Measurements from ENCODE around the gene TTLL9. TPM values are rescaled to one million over a fixed set of nuclear protein-coding genes. Genes with fewer than 3 reads are reported as not detected.

TTLL9 gene
- total RNA-seq, 4 donors from 2014 or later: 0.40 to 1.5 (median 1.2) TPM

GRCh38 chr20:31969991-31970390 lies 99.6 kb downstream of the TTLL9 start:
- no peak for DNase-seq

GRCh38 chr20:31972471-31973021 lies 102.1 kb downstream of the TTLL9 start:
- no peaks in the 10 kb centered on the region for H3K36me3 ChIP-seq
- H3K27ac ChIP-seq: no peak overlapping the region
- TF ChIP-seq CTCF (IDR thresholded peaks at IDR 0.05) (no peak), POLR2A (IDR thresholded peaks at IDR 0.05) (no peak)
- intact Hi-C loops (cut with DNase I): no loop called here
- H3K9me3 ChIP-seq: no peaks in the 10 kb centered on the region
- DNase-seq: no peak
- no peaks in the 10 kb centered on the region for H3K4me1 ChIP-seq
- H3K4me3 ChIP-seq (replicated peaks in 1 of 3): no peak overlapping the region
- 22 to 24% methylated on average over 4 of the region's 4 CpGs for WGBS, 2 donors
- no peaks in the 10 kb centered on the region for H3K27me3 ChIP-seq

More at GRCh38 chr20:31969991-31970390, 99.6 kb downstream of the TTLL9 start:
- no peak for TF ChIP-seq CTCF (IDR thresholded peaks at IDR 0.05)
- no peak for TF ChIP-seq POLR2A (IDR thresholded peaks at IDR 0.05)
- WGBS, 2 donors: 66% methylated on average over 5 of the region's 5 CpGs
- Histone ChIP-seq H3K9me3 (no peaks in the 10 kb centered on the region), H3K27ac (no peak overlapping the region), H3K4me1 (no peaks in the 10 kb centered on the region), H3K27me3 (no peaks in the 10 kb centered on the region), H3K4me3 (replicated peaks in 1 of 3) (no peak overlapping the region), H3K36me3 (no peaks in the 10 kb centered on the region)
- intact Hi-C loops (cut with DNase I): no loop called here

GRCh38 chr20:31974296-31974695 lies 103.9 kb downstream of the TTLL9 start:
- Histone ChIP-seq H3K4me3 (replicated peaks in 1 of 3) (no peak overlapping the region), H3K9me3 (no peaks in the 10 kb centered on the region), H3K27me3 (no peaks in the 10 kb centered on the region), H3K36me3 (no peaks in the 10 kb centered on the region), H3K27ac (no peak overlapping the region), H3K4me1 (no peaks in the 10 kb centered on the region)
- no peak for DNase-seq
- intact Hi-C loops (cut with DNase I): no loop called here
- TF ChIP-seq POLR2A (IDR thresholded peaks at IDR 0.05) (no peak), CTCF (IDR thresholded peaks at IDR 0.05) (no peak)
- WGBS, 2 donors: 86 to 98% methylated on average over 2 of the region's 2 CpGs

- no peaks in the 10 kb centered on the region for H3K4me1 ChIP-seq
- no peaks in the 10 kb centered on the region for H3K9me3 ChIP-seq
- H3K4me3 ChIP-seq (replicated peaks in 1 of 3): no peak overlapping the region
- intact Hi-C loops (cut with DNase I): no loop called here
- DNase-seq: no peak
- no peaks in the 10 kb centered on the region for H3K36me3 ChIP-seq
- no peak overlapping the region for H3K27ac ChIP-seq
- TF ChIP-seq POLR2A (IDR thresholded peaks at IDR 0.05) (no peak), CTCF (IDR thresholded peaks at IDR 0.05) (no peak)
- no peaks in the 10 kb centered on the region for H3K27me3 ChIP-seq
- WGBS, 2 donors: 20 to 26% methylated on average over 8 to 10 of the region's 10 CpGs
Measured at GRCh38 chr20:31974951-31975487, 104.6 kb downstream of the TTLL9 start.

DNA sequence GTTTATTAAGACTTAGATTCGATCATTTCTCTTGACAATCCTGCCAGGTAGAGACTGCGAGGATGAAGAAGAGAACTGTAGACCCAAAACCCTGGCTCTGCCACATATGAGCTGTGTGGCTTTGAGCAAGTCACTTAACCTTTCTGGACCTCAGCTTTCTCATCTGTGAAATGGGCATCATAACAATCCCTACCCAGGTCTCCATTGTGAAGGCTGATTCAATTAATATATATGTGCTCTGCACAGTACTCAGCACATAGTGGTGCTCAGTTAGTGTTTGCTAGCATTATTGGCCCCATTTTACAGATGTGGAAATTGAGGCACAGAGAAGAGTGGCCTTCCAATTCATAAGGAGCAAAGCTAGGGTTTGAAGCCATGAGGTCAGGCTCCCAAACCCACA lies 105.4 kb downstream of the TTLL9 start:
- no peak for DNase-seq
- TF ChIP-seq POLR2A (IDR thresholded peaks at IDR 0.05) (no peak), CTCF (IDR thresholded peaks at IDR 0.05) (no peak)
- H3K27ac ChIP-seq: no peak overlapping the region
- 86 to 89% methylated on average over 2 of the region's 2 CpGs for WGBS, 2 donors
- no peaks in the 10 kb centered on the region for H3K4me1 ChIP-seq
- no peak overlapping the region for H3K4me3 ChIP-seq (replicated peaks in 1 of 3)
- intact Hi-C loops (cut with DNase I): no loop called here
- H3K36me3 ChIP-seq: no peaks in the 10 kb centered on the region
- H3K9me3 ChIP-seq: no peaks in the 10 kb centered on the region
- H3K27me3 ChIP-seq: no peaks in the 10 kb centered on the region

Data from thyroid gland (tissue), 4 donors.